GM18526 (cell line): Measurements from ENCODE around the gene SBF2.

Experiments used
- POLR2A ChIP-seq: IDR thresholded peaks from 3 replicates; pipeline ENCODE4 v1.6.1; 2011; ENCODE audit not compliant: insufficient read length; ENCODE audit errors: extremely low read depth

Gene SBF2

DNA sequence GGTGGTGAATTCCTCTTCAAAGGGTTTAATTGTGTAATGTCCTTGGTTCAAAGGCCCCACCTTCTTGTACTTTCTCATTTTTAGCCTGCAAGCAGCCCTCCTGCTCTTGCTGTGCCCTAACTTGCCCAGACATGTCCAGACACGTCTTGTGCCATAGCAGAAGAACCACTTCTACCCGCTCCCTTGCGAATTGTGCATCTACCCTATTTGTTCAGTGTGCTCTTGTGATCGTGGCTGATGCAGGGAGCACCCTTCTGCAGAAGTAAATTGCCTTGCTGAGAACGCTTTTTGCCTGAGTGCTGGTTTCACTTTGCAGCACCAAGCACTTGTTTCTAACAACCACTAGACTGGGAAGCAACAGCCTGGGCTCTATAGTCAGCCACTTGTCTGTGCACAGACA is 249.4 kb downstream of the SBF2 start:
- no peak for TF ChIP-seq POLR2A

DNA sequence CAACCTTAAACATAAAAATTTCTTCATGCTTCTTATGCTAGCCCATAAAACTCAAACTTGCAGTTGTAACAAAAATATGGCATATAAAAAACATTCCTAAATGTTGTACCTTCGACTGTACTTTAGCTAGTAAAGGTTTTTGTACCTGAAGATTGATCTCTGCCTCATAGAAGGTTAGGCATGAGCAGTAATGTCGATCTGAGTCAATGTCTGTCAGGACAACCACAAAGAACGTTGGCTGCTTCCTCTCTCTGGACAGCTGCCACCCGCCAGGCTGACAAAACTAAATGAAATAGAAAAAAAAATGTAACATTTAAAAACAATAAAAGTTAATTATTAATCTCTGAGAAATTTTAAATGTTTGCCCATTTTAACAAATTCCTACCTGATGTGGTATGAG is 251.3 kb downstream of the SBF2 start:
- no peak for TF ChIP-seq POLR2A

DNA sequence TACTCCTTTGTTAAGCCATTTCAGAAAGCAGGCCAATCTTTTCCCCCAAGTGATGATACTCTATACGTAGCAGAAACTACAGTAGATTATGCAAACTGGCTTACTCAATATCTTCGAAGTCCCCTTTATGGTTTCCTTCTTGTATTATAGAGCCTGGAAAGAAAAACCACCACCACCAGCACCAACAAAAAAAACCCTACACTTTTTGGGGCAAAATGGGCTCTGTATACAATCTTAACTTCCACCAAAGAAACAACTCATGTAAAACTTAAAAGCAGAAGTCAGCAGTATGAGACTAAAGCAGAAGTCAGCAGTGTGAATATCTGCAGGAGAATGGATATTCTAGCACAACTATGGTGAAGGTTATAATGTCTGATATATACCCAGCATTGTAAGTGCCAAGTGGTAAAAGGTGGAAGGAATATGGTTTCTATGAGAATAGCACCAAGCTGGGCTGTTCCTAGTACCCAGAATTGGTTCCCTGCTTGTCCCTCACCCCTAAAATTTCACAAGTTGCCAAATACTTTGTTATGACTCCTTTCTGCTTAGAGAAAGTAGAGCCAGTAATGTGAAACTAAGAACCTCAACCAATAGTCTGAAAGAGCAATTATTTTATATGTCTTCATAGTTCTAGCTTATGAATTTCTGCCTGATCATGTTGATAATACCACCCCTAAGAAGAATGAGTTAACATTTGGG is 252.1 kb downstream of the SBF2 start:
- no peak for TF ChIP-seq POLR2A

DNA sequence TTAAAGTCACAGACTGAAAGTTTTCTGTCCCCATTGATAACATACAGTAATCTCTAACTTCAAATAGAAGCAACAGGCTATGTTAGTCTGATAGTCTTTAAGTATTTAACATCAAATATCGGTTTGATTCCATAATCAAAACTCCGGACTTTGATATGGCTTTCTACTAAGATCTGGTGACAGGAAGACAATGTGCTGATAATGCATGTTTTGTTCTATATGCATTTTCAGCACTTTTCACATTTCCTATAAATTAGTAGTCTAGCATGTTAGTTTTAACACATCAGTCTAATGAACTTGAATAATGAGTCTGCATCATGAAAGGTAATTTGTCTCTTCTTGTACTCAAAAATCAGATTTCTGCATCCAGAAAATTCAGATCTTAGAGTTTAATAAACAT is 252.7 kb downstream of the SBF2 start:
- TF ChIP-seq POLR2A, result no peak

DNA sequence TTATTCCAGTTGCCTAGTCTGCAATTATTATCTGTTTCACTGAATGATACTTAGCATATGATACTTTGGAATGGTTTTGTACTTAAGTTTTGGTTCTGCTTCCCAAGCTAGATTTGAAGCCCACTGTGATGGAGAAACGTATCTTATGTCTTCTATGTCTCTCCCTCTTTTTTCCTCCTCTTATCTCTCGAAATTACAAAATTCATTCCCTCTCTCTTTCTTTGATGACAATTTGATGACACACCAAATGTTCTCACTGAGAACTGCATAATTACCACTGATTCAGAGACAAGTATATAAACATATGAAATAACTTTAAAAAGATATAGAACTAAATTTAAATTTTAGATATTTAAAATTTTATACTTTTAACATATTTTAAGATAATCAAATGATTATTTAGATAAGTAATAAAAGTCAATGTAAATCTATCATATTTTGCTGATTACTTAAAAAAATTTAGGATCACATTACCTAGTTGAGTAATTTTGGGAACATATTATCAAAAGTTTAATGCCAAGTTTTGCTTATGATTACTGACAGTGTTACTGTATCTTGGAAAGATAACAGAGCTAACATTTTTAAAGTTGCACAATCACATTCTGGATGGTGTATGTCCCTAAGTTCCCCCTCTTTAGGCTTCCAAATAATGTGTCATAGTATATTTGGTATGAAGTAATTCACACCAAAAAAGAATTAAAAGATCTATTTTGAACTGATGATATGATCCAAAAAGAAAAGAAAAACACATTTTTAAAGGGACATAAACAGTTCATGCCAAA is 255.3 kb downstream of the SBF2 start:
- TF ChIP-seq POLR2A, result no peak

DNA sequence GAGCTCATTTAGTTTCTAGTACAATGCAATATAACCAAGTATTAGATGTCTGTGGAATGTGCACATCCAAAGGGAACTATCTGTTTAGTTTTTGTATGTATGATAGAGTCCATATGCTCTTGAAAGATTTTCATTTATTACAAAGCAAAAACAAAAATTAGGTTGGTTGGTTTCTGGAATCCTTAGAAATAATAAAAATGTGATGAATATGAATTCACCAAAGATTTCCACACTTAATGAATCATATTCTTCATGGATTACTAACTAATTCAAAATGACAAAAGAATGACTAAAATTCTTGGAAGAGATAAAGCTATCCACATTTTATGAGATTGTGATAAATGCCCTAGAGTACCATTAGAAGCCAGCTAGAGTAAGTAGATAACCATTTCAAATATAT is 261.1 kb downstream of the SBF2 start:
- TF ChIP-seq POLR2A, result no peak

DNA sequence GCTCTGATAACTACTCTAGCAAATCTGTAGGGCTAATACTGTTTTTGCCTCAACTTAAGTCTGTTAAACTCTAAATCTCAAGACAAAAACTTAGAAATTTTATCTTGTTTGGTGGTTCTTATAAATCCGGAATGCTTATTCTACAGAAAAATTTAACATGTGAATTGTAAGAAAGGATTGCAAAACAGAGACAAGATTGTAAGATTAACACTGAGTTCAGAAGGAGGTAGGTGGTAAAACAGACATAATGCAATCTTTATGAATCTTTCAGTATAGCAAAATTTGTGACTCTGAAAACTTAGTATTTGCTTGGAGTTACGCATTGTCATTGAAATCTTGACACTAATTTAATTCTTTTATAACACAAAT is 263.9 kb downstream of the SBF2 start:
- no peak for TF ChIP-seq POLR2A

DNA sequence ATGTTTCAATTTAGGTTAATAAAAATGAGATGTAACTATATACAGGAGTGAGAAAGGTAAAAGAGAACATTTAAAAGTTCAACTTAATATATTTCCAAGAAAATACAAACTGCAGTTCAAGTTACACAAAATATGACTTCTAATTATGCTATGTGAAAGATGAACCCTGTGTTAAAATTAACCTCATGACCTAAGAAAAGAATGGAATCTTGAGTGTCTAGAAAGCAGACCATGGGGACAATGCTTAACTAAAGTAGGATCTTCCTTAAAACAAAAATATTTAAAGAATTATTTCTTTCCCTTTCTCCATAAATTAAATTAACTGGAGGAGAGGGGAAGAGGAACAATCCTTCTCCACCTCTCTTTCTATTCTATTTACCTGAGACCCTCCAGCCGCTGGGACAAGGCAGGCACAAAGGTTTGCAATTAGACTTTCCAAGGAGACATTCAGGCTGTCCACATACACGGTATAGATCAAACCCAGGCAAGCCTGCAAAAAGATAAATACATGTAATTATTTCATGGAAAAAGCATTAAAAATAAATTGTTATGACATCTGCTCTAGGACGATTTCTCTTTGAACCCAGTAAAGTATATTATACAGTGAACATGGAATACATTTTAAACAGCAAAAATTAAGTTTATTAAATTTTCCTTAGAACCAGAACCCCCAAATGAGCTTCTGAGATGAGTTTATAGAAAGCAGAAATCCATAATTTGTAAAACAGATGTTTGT is 264.5 kb downstream of the SBF2 start:
- TF ChIP-seq POLR2A, result no peak

DNA sequence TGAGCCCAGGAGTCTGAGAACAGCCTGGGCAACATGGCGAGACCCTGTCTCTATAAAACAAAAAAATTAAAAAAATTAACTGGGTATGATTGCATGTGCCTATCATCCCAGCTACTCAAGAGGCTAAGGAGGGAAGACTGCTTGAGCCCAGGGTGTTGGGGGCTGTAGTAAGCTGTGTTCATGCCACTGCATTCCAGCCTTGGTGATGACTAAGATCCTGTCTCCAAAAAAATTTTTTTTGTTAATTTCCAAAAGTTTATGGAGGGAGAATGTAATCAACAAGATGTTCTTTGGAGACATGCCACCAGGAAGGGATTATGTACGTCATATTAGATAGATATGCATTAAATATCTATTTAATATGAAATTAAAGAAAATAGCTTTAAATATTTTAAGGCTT is 267.5 kb downstream of the SBF2 start:
- TF ChIP-seq POLR2A, result no peak

DNA sequence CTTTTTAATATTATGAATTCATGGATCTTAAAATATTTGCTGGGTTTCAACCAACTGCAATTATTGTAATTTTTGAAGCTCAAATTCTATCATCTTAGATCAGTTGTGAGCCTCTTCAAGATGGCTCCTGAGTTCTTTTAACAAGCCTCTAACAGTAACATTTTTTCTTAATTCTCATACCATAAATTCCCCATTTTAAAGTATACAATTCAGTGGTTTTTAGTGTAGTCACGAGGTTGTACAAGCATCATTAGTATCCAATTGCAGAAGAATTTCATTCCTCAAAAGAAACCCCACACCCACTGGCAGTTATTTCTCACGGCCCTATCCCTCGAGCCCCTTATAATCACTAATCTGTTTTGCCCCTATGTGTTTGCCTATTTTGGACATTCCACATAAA is 270.8 kb downstream of the SBF2 start:
- no peak for TF ChIP-seq POLR2A

DNA sequence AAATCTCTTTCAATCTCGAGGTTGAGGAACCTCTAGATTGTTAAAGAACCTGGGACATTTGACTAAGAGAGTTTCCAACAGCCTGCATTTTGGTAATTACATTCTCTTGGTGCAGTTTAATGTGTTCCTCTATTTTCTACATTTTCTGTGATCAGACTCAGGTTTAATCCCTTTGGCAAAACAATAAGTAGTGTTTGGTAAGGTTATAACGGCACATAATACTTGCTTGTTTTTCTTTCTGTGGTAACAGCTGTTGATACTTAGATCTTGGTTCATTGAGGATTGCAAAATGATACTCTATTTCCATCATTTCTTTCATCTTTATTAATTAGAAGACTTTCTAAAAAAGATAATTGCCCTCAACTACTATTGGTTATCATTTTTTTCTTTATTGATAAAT is 271.3 kb downstream of the SBF2 start:
- no peak for TF ChIP-seq POLR2A

DNA sequence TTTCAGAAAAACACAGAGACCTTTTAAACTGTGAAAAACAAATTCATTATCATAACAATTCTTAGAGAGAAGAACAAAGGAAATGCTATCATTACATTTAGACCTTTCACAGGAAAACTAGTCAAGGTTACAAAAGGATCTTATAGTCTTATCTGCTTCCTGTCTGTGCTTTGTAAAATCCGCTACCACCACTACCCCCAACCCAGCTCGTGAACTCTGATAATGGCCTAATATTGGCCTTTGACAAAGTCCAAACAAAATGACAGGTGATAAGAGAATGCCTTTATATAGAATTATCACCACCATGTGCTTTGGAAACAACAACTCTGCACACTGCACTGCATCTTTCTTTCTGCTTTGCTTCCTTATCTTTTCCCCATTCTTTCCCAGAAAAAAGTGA is 272.5 kb downstream of the SBF2 start:
- no peak for TF ChIP-seq POLR2A

DNA sequence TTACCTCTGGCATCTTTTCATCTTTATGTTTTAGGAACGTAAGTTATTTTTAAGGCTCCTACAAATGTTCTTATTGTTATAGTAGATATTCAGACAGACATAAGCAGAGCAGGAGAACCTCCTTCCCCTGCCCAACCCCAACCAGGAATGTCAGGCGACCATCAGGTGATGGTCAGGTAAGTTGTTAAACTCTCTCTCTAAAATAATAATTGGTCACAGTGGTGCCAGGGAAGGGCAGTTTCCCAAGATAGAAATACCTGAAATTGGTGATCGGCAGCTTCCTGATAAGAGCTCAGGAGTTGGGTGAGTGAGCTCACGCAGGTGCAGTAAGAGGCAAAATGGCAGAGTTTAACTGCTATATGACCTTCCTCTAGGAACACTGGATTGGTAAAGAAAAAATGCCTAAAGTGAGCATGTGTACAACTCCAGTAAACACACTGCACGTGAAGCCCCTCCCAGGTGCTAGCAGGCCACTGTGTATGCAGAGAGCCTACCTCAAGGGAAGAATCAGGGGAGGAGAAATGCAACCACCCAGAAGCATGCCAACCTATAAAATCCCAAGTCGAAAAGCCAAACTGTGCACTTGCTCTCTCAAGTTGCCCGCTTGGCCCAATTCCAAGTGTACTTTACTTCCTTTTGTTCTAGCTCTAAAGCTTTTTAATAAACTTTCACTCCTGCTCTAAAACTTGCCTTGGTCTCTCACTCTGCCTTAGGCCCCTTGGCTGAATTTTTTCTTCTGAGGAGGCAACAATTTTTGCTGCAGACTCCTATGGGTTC is 273.9 kb downstream of the SBF2 start:
- no peak for TF ChIP-seq POLR2A

DNA sequence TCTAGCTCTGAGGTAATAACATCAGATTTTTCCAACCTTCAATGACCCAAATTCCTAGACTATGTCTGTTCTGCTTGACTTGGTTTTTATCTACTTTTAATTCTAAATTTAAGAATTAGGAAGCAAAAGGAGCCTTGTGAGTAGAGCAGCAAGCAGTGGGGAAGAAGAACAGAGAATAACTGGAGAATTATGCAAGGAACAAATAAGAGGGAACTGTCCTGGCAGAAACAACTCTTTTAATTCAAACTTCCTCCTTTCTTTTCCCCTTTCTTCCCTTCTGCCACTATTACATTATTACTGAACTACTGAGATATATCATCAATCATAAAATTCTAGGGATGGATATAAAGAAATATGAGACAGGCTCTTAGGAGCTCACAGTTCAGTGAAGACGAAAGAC is 276.1 kb downstream of the SBF2 start:
- TF ChIP-seq POLR2A, result no peak

DNA sequence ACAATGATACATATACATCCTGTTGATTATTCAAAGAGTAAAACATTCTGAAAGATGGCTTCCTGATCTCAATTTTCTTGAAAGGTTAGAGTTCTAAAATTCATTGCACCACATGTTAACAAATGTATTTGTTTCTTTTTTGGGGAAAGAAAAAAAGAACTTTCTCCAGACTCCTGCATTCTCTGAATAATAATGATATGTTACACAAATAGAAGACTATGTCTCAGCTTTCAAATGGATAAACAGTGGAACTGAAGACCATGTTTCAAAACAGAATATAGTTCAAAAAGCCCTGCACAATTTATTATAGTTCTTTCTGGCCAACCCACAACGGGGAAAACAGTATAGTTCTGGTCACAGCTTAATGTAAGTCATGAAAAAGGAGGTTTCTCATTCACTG is 277.0 kb downstream of the SBF2 start:
- TF ChIP-seq POLR2A, result no peak
